Measurements from ENCODE around the gene P3H3.

- TF ChIP-seq CTCF (IDR thresholded peaks at IDR 0.05), result no peak
- no peak for TF ChIP-seq POLR2A (IDR thresholded peaks at IDR 0.05)
These were observed 27.1 kb downstream of the P3H3 start for GRCh38 chr12:6855322-6855721.

Measured in esophagus squamous epithelium (tissue), 4 donors.